GM21528 (cell line): ENCODE results near the gene PRR3.

Experiments
- ATAC-seq: cut with Tn5 transposase; IDR thresholded peaks from one replicate; pipeline ENCODE4 v1.9.1; 2021; ENCODE audit warnings: mild to moderate bottlenecking, moderate library complexity; ENCODE audit not compliant: unreplicated experiment, low FRiP score

PRR3 gene

DNA sequence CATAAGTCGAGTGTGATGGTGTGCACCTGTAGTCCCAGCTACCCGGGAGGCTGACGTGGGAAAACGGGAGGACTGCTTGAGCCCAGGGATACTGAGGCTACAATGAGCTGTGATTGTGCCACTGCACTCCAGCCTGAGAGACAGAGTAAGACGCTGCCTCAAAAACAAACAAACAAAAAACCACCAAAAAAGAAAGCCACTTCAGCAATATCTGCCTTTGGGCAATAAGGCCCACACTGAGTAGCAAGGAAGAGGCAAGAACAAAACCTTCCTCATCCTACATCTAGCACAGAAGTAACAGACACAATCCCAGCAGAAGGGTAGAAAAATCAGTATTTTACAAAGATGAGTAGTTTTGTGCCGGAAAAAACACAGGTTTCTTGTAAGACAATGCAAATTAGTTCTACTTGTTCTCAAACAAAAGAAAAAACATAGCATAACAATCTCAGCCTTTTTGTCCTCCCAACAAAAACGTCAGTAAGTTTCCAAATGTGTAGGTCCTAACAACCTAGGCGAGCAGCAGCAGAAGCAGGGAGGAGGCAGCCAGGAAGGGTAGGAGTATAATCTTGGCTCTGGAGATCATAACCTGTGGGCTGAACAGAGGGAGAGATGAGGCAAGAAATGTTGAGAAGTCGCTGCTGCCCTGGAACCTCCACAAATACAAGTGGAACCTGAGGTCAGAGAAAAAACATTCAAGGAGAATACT lies 54.2 kb downstream of the PRR3 start:
- no peak for ATAC-seq

DNA sequence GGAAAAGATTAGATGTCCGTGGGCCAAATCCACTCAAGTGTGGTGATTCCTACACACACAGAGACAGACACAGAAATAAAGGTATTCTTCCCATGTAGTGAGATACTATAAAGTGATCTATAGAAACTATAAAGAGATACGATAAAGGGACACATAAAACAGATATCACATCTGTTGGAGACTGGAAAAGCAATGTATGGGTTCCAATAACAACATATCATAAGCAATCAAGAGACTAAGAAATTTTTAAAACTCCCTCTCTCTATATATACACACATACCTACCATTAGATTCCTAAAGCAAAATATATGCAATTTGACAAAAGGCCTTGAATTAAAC lies 54.7 kb downstream of the PRR3 start:
- ATAC-seq = no peak

DNA sequence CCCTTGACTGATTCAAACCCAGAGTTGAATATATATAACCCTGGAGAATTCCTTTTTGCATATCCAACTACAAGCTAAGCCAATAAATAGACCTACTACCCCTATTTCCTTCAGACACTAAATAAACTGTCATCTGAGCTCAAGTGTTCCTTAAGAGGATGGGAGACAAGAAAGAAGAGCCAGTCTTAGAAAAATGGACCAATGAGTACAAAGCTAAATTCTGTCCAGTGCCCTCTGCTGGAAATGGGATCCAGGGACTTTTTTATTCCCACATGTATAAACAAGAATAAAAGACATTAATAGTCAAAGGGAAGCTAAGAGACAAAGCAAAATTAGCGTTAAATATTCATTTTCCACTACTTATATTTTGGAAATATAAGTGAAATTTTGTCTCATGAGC lies 55.1 kb downstream of the PRR3 start:
- ATAC-seq = no peak

DNA sequence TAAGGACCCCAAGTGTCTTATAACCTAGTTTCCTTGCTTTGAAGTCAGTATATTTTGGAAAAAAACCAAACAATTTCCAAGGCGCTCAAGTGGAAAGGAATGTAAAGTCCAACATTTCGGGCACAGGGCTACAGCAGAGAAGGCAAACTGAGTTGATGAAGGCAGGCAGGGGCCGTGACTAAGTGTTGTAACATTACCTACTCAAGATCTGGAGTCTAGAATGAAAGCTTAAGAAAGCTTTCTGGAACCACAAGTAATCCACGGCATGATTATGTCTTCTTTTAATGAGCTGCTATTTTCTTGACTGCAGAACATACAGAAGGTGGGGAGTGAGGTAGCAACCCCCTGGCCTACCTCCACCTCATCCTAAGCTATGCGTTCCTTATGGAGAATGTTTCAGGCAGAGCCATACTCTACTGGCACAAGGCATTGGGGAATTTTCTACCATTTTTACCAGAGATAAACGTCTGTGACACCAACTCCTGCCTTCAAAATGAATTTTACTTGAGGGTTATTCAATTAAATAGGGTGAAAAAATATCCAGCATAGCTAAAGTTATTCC lies 55.7 kb downstream of the PRR3 start:
- no peak for ATAC-seq
